ENCODE data around the gene TNFSF8.

Gene TNFSF8

GRCh38 chr9:114895521-114895991, 34.8 kb downstream of the TNFSF8 start:
- Histone ChIP-seq H3K79me2 (no peaks in the 10 kb centered on the region), H3K9ac (no peak overlapping the region), H3K4me1 (peaks cover 4% of the 10 kb centered on the region), H3K9me3 (ENCODE audit: control insufficient read depth, low read length) (no peaks in the 10 kb centered on the region), H2AFZ (no peak overlapping the region), H3K27me3 (ENCODE audit: control insufficient read depth, insufficient read depth, low read length) (no peaks in the 10 kb centered on the region), H3K27ac (no peak overlapping the region), H3K4me3 (ENCODE audit: low read depth, low read length) (no peak overlapping the region), H3K36me3 (ENCODE audit: control insufficient read depth, insufficient read depth, low read length) (no peaks in the 10 kb centered on the region), H3K4me2 (ENCODE audit: low read length) (no peak overlapping the region)
- TF ChIP-seq CTCF (IDR thresholded peaks at IDR 0.05) = no peak

- peak overlapping the region; percentile 11 for H2AFZ ChIP-seq
- TF ChIP-seq CTCF (IDR thresholded peaks at IDR 0.05) = no peak
- no peak overlapping the region for H3K4me3 ChIP-seq (ENCODE audit: low read depth, low read length)
- H3K36me3 ChIP-seq (ENCODE audit: control insufficient read depth, insufficient read depth, low read length) = no peaks in the 10 kb centered on the region
- no peaks in the 10 kb centered on the region for H3K9me3 ChIP-seq (ENCODE audit: control insufficient read depth, low read length)
- H3K4me2 ChIP-seq (ENCODE audit: low read length) = no peak overlapping the region
- peaks cover 4% of the 10 kb centered on the region for H3K4me1 ChIP-seq
- no peak overlapping the region for H3K27ac ChIP-seq
- H3K79me2 ChIP-seq = no peaks in the 10 kb centered on the region
- no peak overlapping the region for H3K9ac ChIP-seq
- no peaks in the 10 kb centered on the region for H3K27me3 ChIP-seq (ENCODE audit: control insufficient read depth, insufficient read depth, low read length)
Observed at GRCh38 chr9:114894609-114895433, 35.6 kb downstream of the TNFSF8 start.

GRCh38 chr9:114894206-114894605, 36.2 kb downstream of the TNFSF8 start:
- H3K9me3 ChIP-seq (ENCODE audit: control insufficient read depth, low read length) = no peaks in the 10 kb centered on the region
- no peak overlapping the region for H3K9ac ChIP-seq
- H3K27me3 ChIP-seq (ENCODE audit: control insufficient read depth, insufficient read depth, low read length) = no peaks in the 10 kb centered on the region
- H3K4me3 ChIP-seq (ENCODE audit: low read depth, low read length) = no peak overlapping the region
- no peak for TF ChIP-seq CTCF (IDR thresholded peaks at IDR 0.05)
- H3K27ac ChIP-seq = no peak overlapping the region
- no peaks in the 10 kb centered on the region for H3K36me3 ChIP-seq (ENCODE audit: control insufficient read depth, insufficient read depth, low read length)
- no peak overlapping the region for H2AFZ ChIP-seq
- no peaks in the 10 kb centered on the region for H3K79me2 ChIP-seq
- no peaks in the 10 kb centered on the region for H3K4me1 ChIP-seq
- no peak overlapping the region for H3K4me2 ChIP-seq (ENCODE audit: low read length)

- no peaks in the 10 kb centered on the region for H3K4me1 ChIP-seq
- no peaks in the 10 kb centered on the region for H3K27me3 ChIP-seq (ENCODE audit: control insufficient read depth, insufficient read depth, low read length)
- no peak overlapping the region for H3K9ac ChIP-seq
- no peak overlapping the region for H2AFZ ChIP-seq
- no peak overlapping the region for H3K4me3 ChIP-seq (ENCODE audit: low read depth, low read length)
- no peaks in the 10 kb centered on the region for H3K79me2 ChIP-seq
- H3K27ac ChIP-seq = no peak overlapping the region
- no peaks in the 10 kb centered on the region for H3K36me3 ChIP-seq (ENCODE audit: control insufficient read depth, insufficient read depth, low read length)
- no peak overlapping the region for H3K4me2 ChIP-seq (ENCODE audit: low read length)
- H3K9me3 ChIP-seq (ENCODE audit: control insufficient read depth, low read length) = no peaks in the 10 kb centered on the region
- no peak for TF ChIP-seq CTCF (IDR thresholded peaks at IDR 0.05)
Observed at GRCh38 chr9:114893221-114894010, 37.0 kb downstream of the TNFSF8 start.
